GM19238 (cell line): ENCODE measurements around the gene FAM76A.
"Not testable (repeated sequence)": the region's sequence is repeated elsewhere in the genome, so short reads cannot be mapped to it uniquely, and the experiment has no call there.

Experiments used
- DNase-seq: peaks from one replicate; pipeline ENCODE4 v3.0.0; 2011; ENCODE audit warnings: low spot score; ENCODE audit not compliant: insufficient read length

FAM76A gene

GRCh38 chr1:27725374-27726172, at the start of gene FAM76A:
TSS of gene FAM76A (plus strand) at chr1:27725961. CDS start at chr1:27726081, 120 bp downstream.
- peak; percentile 99 for DNase-seq

GRCh38 chr1:27676410-27676809, 49.4 kb upstream of the FAM76A start:
- DNase-seq = no peak

GRCh38 chr1:27678747-27679146, 47.0 kb upstream of the FAM76A start:
- no peak for DNase-seq

GRCh38 chr1:27680225-27680791, 45.5 kb upstream of the FAM76A start:
- not testable (repeated sequence) for DNase-seq

- not testable (repeated sequence) for DNase-seq
These were observed 44.2 kb upstream of the FAM76A start for GRCh38 chr1:27681580-27681979.

GRCh38 chr1:27682351-27682944, 43.3 kb upstream of the FAM76A start:
- no peak for DNase-seq

- no peak for DNase-seq
These were observed 41.6 kb upstream of the FAM76A start for GRCh38 chr1:27684176-27684575.

- DNase-seq = no peak
These were observed 39.4 kb upstream of the FAM76A start for GRCh38 chr1:27686223-27686990.

- no peak for DNase-seq
These were observed 37.9 kb upstream of the FAM76A start for GRCh38 chr1:27687906-27688305.

GRCh38 chr1:27689423-27690173, 36.2 kb upstream of the FAM76A start:
- no peak for DNase-seq

GRCh38 chr1:27690183-27690582, 35.6 kb upstream of the FAM76A start:
- no peak for DNase-seq

GRCh38 chr1:27696835-27697234, 28.9 kb upstream of the FAM76A start:
- not testable (repeated sequence) for DNase-seq

GRCh38 chr1:27704958-27705357, 20.8 kb upstream of the FAM76A start:
- DNase-seq = no peak

GRCh38 chr1:27705545-27705944, 20.2 kb upstream of the FAM76A start:
- DNase-seq = no peak

- DNase-seq = no peak
These were observed 15.2 kb upstream of the FAM76A start for GRCh38 chr1:27710574-27710973.

- no peak for DNase-seq
These were observed 12.5 kb upstream of the FAM76A start for GRCh38 chr1:27713139-27713725.

GRCh38 chr1:27713869-27714513, 11.8 kb upstream of the FAM76A start:
- no peak for DNase-seq

GRCh38 chr1:27716262-27716895, 9.4 kb upstream of the FAM76A start:
- no peak for DNase-seq
